ENCODE results near the gene NAALADL2. TPM values are rescaled to one million over a fixed set of nuclear protein-coding genes. Genes with fewer than 3 reads are reported as not detected.

The NAALADL2 gene
- total and polyA plus RNA-seq, 2 donors (not counting 1 experiment from before 2014, with no cell fraction given) = not detected

DNA sequence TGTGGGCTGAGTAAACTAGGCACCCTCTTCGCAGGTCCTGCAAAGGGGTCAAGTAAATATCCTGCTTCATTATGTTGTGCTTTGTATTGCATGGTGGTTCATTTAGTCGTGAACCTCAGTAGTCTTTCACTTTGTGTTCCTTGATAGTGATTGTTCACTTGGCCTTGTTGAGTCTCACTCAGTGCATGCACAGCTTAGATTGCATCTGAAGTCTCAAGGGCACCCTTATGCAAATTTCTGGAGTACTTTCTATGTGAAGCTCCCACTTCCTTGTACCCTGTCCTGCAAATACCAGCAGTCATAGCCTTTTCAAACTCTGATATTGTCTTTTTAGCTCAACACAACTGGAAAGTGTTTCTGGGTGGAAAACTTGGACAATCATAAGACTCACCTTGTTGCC, 519.2 kb downstream of the NAALADL2 start:
- no peaks in the 10 kb centered on the region for H3K79me2 ChIP-seq (ENCODE audit: control insufficient read depth, insufficient read depth, low read length)
- no peak overlapping the region for H3K27ac Mint-ChIP-seq
- no peak overlapping the region for H3K4me2 ChIP-seq (replicated peaks; ENCODE audit: low read depth, low read length, poor library complexity, severe bottlenecking)
- intact Hi-C loops (cut with micrococcal nuclease) = no loop called here
- peaks cover 0 to 4% (median 0%) of the 10 kb centered on the region in 3 donors for H3K9me3 ChIP-seq (ENCODE audit: control extremely low read depth in 1 of 3, control insufficient read depth in 2 of 3, insufficient read depth in 1 of 3, low read length in 2 of 3)
- H3K4me1 Mint-ChIP-seq = no peaks in the 10 kb centered on the region
- no peak for ATAC-seq (ENCODE audit: low read depth)
- no peaks in the 10 kb centered on the region for H3K9me3 Mint-ChIP-seq (ENCODE audit: insufficient read depth)
- no peak overlapping the region for H2AFZ ChIP-seq (ENCODE audit: insufficient read depth, low read depth, low read length, poor library complexity, severe bottlenecking)
- ChIA-PET POLR2A (no interaction called here), CTCF (no interaction called here)
- no peak for TF ChIP-seq EZH2 (IDR thresholded peaks at IDR 0.05; ENCODE audit: borderline replicate concordance, insufficient read depth, low read depth, low read length, poor library complexity, severe bottlenecking)
- TF ChIP-seq, protein P1, sequence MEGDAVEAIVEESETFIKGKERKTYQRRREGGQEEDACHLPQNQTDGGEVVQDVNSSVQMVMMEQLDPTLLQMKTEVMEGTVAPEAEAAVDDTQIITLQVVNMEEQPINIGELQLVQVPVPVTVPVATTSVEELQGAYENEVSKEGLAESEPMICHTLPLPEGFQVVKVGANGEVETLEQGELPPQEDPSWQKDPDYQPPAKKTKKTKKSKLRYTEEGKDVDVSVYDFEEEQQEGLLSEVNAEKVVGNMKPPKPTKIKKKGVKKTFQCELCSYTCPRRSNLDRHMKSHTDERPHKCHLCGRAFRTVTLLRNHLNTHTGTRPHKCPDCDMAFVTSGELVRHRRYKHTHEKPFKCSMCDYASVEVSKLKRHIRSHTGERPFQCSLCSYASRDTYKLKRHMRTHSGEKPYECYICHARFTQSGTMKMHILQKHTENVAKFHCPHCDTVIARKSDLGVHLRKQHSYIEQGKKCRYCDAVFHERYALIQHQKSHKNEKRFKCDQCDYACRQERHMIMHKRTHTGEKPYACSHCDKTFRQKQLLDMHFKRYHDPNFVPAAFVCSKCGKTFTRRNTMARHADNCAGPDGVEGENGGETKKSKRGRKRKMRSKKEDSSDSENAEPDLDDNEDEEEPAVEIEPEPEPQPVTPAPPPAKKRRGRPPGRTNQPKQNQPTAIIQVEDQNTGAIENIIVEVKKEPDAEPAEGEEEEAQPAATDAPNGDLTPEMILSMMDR (IDR thresholded peaks at IDR 0.05) = no peak
- WGBS (ENCODE audit: insufficient coverage) = 64% methylated on average over 2 of the region's 2 CpGs
- no peaks in the 10 kb centered on the region for H3K4me1 ChIP-seq (ENCODE audit: control insufficient read depth in 2 of 2, insufficient read depth in 2 of 2, low read length in 2 of 2)
- no peaks in the 10 kb centered on the region for H4K20me1 ChIP-seq (ENCODE audit: control insufficient read depth, insufficient read depth, low read length, poor library complexity, severe bottlenecking)
- no peaks in the 10 kb centered on the region for H3K36me3 ChIP-seq (replicated peaks in 1 of 2; ENCODE audit: control extremely low read depth in 1 of 2, control insufficient read depth in 1 of 2, extremely low read depth in 1 of 2, insufficient read depth in 2 of 2, low read length in 1 of 2)
- no peak overlapping the region for H3K27ac ChIP-seq (ENCODE audit: low read length in 2 of 2)
- no peaks in the 10 kb centered on the region for H3K27me3 Mint-ChIP-seq
- H3K4me3 Mint-ChIP-seq = no peak overlapping the region
- no peak for DNase-seq
- no peaks in the 10 kb centered on the region for H3K27me3 ChIP-seq (replicated peaks in 1 of 4; ENCODE audit: control extremely low read depth in 1 of 4, control insufficient read depth in 3 of 4, insufficient read depth in 4 of 4, low read length in 3 of 4)
- H3K9ac ChIP-seq (ENCODE audit: low read length) = no peak overlapping the region
- H3K4me3 ChIP-seq (ENCODE audit: control extremely low read depth in 1 of 5, extremely low read depth in 1 of 5, insufficient read depth in 1 of 5, low read depth in 2 of 5, low read length in 4 of 5) = no peak overlapping the region

DNA sequence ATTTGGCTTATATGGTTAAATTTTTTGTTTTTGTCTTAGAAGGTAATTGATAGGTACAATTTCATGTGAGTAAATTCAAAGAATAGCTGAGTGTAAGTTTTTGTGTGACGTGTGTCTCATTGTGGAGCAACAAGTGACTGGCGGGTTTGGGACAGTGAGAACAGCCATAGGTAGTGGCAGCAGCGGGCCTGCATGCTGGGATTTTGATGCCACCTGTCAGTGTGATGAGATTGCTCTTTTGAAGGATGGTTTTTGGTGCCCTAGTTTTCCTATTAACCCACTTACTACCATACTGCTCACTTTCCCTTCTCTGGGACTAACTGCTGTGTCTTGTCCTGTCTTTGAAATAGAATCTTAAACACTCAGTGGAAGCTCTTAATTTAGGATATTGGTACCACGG, 522.6 kb downstream of the NAALADL2 start:
- H3K4me3 Mint-ChIP-seq = no peak overlapping the region
- no peaks in the 10 kb centered on the region for H4K20me1 ChIP-seq (ENCODE audit: control insufficient read depth, insufficient read depth, low read length, poor library complexity, severe bottlenecking)
- no peak overlapping the region for H3K4me2 ChIP-seq (replicated peaks; ENCODE audit: low read depth, low read length, poor library complexity, severe bottlenecking)
- no peaks in the 10 kb centered on the region for H3K4me1 ChIP-seq (ENCODE audit: control insufficient read depth in 2 of 2, insufficient read depth in 2 of 2, low read length in 2 of 2)
- WGBS (ENCODE audit: insufficient coverage) = 100% methylated on average over 2 of the region's 4 CpGs
- no peaks in the 10 kb centered on the region for H3K4me1 Mint-ChIP-seq
- H3K36me3 ChIP-seq (replicated peaks in 1 of 2; ENCODE audit: control extremely low read depth in 1 of 2, control insufficient read depth in 1 of 2, extremely low read depth in 1 of 2, insufficient read depth in 2 of 2, low read length in 1 of 2) = no peaks in the 10 kb centered on the region
- no peaks in the 10 kb centered on the region for H3K27me3 Mint-ChIP-seq
- no peaks in the 10 kb centered on the region for H3K27me3 ChIP-seq (replicated peaks in 1 of 4; ENCODE audit: control extremely low read depth in 1 of 4, control insufficient read depth in 3 of 4, insufficient read depth in 4 of 4, low read length in 3 of 4)
- CTCF ChIA-PET = no interaction called here
- ATAC-seq (ENCODE audit: low read depth) = no peak
- peaks cover 0 to 4% (median 0%) of the 10 kb centered on the region in 3 donors for H3K9me3 ChIP-seq (ENCODE audit: control extremely low read depth in 1 of 3, control insufficient read depth in 2 of 3, insufficient read depth in 1 of 3, low read length in 2 of 3)
- H3K79me2 ChIP-seq (ENCODE audit: control insufficient read depth, insufficient read depth, low read length) = no peaks in the 10 kb centered on the region
- no peak overlapping the region for H3K9ac ChIP-seq (ENCODE audit: low read length)
- TF ChIP-seq, protein P1 (IDR thresholded peaks at IDR 0.05) = no peak
- no peak for TF ChIP-seq EZH2 (IDR thresholded peaks at IDR 0.05; ENCODE audit: borderline replicate concordance, insufficient read depth, low read depth, low read length, poor library complexity, severe bottlenecking)
- no peak overlapping the region for H3K4me3 ChIP-seq (ENCODE audit: control extremely low read depth in 1 of 5, extremely low read depth in 1 of 5, insufficient read depth in 1 of 5, low read depth in 2 of 5, low read length in 4 of 5)
- no peak for DNase-seq
- POLR2A ChIA-PET = no interaction called here
- no peaks in the 10 kb centered on the region for H3K9me3 Mint-ChIP-seq (ENCODE audit: insufficient read depth)
- intact Hi-C loops (cut with micrococcal nuclease) = no loop called here
- H2AFZ ChIP-seq (ENCODE audit: insufficient read depth, low read depth, low read length, poor library complexity, severe bottlenecking) = no peak overlapping the region
- no peak overlapping the region for H3K27ac Mint-ChIP-seq
- no peak overlapping the region for H3K27ac ChIP-seq (ENCODE audit: low read length in 2 of 2)

All from B cell (primary cell).